Measurements from ENCODE around the gene SLC35F3.

The SLC35F3 gene

GRCh38 chr1:234331507-234331906, 427.0 kb downstream of the SLC35F3 start:
- H3K4me3 ChIP-seq = no peak overlapping the region
- no peak for DNase-seq
- H3K9me3 ChIP-seq = peaks cover 0 to 14% (median 5%) of the 10 kb centered on the region in 3 donors
- intact Hi-C loops (cut with DNase I; ENCODE audit: low total_unique reads) = no loop called here
- TF ChIP-seq CTCF (IDR thresholded peaks at IDR 0.05) = no peak
- no peaks in the 10 kb centered on the region for H3K36me3 ChIP-seq
- H3K27me3 ChIP-seq = peaks cover 0 to 3% of the 10 kb centered on the region in 2 donors
- peaks cover 0 to 5% (median 0%) of the 10 kb centered on the region in 4 donors for H3K4me1 ChIP-seq
- H3K27ac ChIP-seq = no peak overlapping the region

- H3K27me3 ChIP-seq = peaks cover 0 to 2% of the 10 kb centered on the region in 2 donors
- H3K4me1 ChIP-seq = no peaks in the 10 kb centered on the region
- H3K36me3 ChIP-seq = no peaks in the 10 kb centered on the region
- intact Hi-C loops (cut with DNase I; ENCODE audit: low total_unique reads) = no loop called here
- TF ChIP-seq CTCF (IDR thresholded peaks at IDR 0.05) = no peak
- no peak for DNase-seq
- H3K4me3 ChIP-seq = no peak overlapping the region
- H3K9me3 ChIP-seq = peaks cover 0 to 27% (median 13%) of the 10 kb centered on the region in 3 donors
- no peak overlapping the region for H3K27ac ChIP-seq
Measured at GRCh38 chr1:234336359-234336758, 431.9 kb downstream of the SLC35F3 start.

GRCh38 chr1:234337233-234337632, 432.8 kb downstream of the SLC35F3 start:
- Histone ChIP-seq H3K4me3 (no peak overlapping the region), H3K27ac (no peak overlapping the region), H3K27me3 (peaks cover 0 to 2% of the 10 kb centered on the region in 2 donors), H3K36me3 (no peaks in the 10 kb centered on the region), H3K4me1 (no peaks in the 10 kb centered on the region), H3K9me3 (peaks cover 0 to 27% (median 13%) of the 10 kb centered on the region in 3 donors)
- TF ChIP-seq CTCF (IDR thresholded peaks at IDR 0.05) = no peak
- intact Hi-C loops (cut with DNase I; ENCODE audit: low total_unique reads) = no loop called here
- no peak for DNase-seq

- Histone ChIP-seq H3K4me1 (no peaks in the 10 kb centered on the region), H3K36me3 (no peaks in the 10 kb centered on the region), H3K9me3 (peaks cover 0 to 26% (median 13%) of the 10 kb centered on the region in 3 donors), H3K4me3 (no peak overlapping the region), H3K27ac (no peak overlapping the region), H3K27me3 (no peaks in the 10 kb centered on the region)
- TF ChIP-seq CTCF (IDR thresholded peaks at IDR 0.05) = no peak
- intact Hi-C loops (cut with DNase I; ENCODE audit: low total_unique reads) = no loop called here
- no peak for DNase-seq
Measured at GRCh38 chr1:234340528-234340927, 436.1 kb downstream of the SLC35F3 start.

- H3K4me3 ChIP-seq = no peak overlapping the region
- H3K9me3 ChIP-seq = peaks cover 0 to 16% (median 0%) of the 10 kb centered on the region in 3 donors
- H3K27ac ChIP-seq = no peak overlapping the region
- no peaks in the 10 kb centered on the region for H3K4me1 ChIP-seq
- no peaks in the 10 kb centered on the region for H3K36me3 ChIP-seq
- no peak for TF ChIP-seq CTCF (IDR thresholded peaks at IDR 0.05)
- no peaks in the 10 kb centered on the region for H3K27me3 ChIP-seq
- no peak for DNase-seq
- intact Hi-C loops (cut with DNase I; ENCODE audit: low total_unique reads) = no loop called here
Measured at GRCh38 chr1:234342774-234343173, 438.3 kb downstream of the SLC35F3 start.

GRCh38 chr1:234345237-234345636, 440.8 kb downstream of the SLC35F3 start:
- H3K36me3 ChIP-seq = no peaks in the 10 kb centered on the region
- H3K9me3 ChIP-seq = peaks cover 0 to 9% (median 0%) of the 10 kb centered on the region in 3 donors
- H3K4me3 ChIP-seq = no peak overlapping the region
- no peak for DNase-seq
- no peaks in the 10 kb centered on the region for H3K27me3 ChIP-seq
- H3K27ac ChIP-seq = no peak overlapping the region
- no peaks in the 10 kb centered on the region for H3K4me1 ChIP-seq
- TF ChIP-seq CTCF (IDR thresholded peaks at IDR 0.05) = no peak
- intact Hi-C loops (cut with DNase I; ENCODE audit: low total_unique reads) = no loop called here
